HG02970 (cell line): ENCODE results near the gene DPH7.
"Not testable (repeated sequence)": the region's sequence is repeated elsewhere in the genome, so short reads cannot be mapped to it uniquely, and the experiment has no call there.

Experiments used
- ATAC-seq: cut with Tn5 transposase; IDR thresholded peaks from one replicate; pipeline ENCODE4 v1.9.1; 2021; ENCODE audit warnings: mild to moderate bottlenecking, moderate library complexity, moderate number of reproducible peaks; ENCODE audit not compliant: unreplicated experiment, low FRiP score

DPH7 gene

GRCh38 chr9:137581361-137582285 lies 2.9 kb upstream of the DPH7 start:
- ATAC-seq, result no peak

- no peak for ATAC-seq
Measured at GRCh38 chr9:137580954-137581322, 2.2 kb upstream of the DPH7 start.

DNA sequence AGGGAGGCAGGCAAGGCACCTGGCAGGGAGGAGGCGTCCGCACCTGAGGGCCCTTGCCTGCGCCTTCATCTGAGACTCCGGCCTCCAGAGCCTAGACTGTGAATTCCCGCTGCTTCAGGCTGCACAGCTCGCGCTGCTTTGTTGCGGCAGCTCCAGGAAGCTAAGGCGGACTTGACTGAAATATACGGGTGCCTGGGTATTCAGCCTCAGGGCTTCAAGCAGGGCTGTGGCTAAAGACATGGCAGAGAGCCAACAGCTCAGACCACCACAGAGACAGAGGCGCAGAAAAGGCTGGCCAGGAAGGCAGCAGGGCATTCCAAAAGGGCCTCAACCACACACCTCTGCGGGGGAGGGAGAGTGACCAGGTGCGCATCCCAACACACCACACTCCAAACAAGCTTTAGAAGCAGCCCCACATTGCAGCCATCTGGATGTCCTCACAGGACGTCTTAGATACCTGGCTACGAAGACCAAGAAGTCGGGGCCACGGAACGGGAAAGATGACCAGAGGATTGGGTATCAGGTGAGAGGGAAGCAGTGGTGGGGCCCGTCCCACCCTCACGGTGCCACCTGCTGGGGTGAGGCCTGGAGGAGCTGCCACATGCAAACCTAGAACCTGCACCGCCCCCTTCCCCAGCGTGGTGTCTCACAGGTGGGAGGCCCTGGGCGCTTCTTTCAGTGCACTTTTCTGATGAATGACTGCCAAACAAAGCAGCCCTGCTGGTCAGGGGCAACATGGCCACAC lies 1.7 kb upstream of the DPH7 start:
- no peak for ATAC-seq

DNA sequence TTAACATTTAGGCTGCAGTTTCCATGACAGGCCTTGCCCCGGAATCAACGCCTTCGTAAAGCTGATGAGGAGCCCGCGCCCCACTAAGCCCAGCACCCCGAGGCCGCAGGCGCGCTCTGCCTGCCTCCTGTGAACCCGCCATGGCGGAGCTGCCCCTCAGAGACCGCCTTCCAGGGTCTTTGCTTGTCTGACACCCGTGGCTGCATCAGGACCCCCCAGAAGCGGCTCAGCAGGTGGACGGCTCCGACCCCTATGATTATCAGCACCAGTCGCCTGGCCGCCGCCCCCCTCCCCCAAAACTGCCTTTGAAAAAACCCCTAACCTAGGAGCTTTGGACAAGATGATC lies 507 bp upstream of the DPH7 start:
- ATAC-seq, result no peak

- no peak for ATAC-seq
Measured at GRCh38 chr9:137575716-137576411, 2.9 kb downstream of the DPH7 start.

DNA sequence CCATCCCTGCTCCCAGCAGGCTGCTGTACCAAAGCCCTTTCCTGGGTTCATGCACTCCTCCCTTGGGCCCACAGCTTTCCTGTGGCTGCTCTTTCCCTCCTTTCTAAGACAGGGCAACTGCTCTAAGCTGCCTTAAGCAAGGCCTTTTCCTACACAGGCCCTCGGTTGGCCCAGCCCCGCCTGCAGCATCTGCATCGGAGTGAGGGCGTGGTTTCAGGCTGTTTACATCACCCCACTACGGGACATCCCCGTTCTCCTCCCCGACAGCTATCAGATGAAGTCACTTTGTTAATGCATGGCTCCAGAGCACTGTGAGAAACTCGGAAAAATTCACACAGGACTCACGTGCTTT lies 3.4 kb downstream of the DPH7 start:
- no peak for ATAC-seq

DNA sequence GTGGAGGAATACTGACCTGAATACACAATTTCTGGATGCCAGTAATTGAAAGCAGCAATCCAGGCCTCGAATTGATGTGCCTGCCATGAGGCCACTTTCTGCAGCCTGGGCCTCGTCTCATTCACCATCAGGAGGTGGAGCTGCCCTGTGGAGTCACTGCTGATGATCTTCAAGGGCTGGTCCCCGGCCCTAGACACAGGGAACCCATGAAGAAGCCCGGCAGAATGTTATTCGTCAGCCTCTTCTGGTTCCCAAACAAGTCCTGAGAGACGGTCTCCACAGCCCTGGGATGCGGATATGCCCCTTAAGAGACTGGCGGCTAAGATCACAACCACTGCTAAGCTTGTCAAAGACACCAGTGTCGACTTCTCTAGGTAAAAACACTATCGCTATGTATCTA lies 4.5 kb downstream of the DPH7 start:
- no peak for ATAC-seq

DNA sequence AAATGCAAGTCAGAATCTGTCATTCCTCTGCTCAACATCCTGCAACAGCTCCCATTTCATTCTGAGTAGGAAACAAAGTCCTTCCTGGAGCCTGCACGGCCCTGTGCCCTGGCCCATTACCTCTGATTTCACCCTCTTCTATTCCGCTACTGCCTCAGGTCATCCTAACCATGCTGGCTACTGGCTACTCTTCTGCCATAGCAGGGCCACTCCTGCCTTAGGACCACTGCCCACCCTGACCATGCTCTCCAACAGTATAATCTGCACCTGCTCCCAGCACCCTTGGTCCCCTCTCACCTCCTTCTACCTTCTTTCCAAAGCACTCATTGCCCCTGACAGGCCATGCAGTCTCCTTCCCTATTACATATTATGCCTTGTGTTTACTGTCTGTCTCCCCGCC lies 8.2 kb downstream of the DPH7 start:
- ATAC-seq, result no peak

GRCh38 chr9:137569609-137570203 lies 9.0 kb downstream of the DPH7 start:
- no peak for ATAC-seq

DNA sequence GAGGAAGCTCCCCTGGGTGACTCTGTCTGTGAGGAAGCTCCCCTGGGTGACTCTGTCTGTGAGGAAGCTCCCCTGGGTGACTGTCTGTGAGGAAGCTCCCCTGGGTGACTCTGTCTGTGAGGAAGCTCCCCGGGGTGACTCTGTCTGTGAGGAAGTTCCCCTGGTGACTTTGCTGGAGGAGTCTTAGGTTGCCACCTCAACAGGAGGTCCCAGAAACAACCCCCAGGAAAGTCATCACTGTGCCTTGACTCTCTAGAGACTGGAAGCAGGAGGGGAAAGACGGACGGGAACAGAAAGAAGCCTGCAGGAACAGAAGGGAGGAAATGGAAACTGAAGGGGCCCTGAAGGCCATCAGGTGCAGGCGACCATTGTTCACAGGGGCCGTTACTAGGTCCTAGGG lies 10.3 kb downstream of the DPH7 start:
- not testable (repeated sequence) for ATAC-seq

DNA sequence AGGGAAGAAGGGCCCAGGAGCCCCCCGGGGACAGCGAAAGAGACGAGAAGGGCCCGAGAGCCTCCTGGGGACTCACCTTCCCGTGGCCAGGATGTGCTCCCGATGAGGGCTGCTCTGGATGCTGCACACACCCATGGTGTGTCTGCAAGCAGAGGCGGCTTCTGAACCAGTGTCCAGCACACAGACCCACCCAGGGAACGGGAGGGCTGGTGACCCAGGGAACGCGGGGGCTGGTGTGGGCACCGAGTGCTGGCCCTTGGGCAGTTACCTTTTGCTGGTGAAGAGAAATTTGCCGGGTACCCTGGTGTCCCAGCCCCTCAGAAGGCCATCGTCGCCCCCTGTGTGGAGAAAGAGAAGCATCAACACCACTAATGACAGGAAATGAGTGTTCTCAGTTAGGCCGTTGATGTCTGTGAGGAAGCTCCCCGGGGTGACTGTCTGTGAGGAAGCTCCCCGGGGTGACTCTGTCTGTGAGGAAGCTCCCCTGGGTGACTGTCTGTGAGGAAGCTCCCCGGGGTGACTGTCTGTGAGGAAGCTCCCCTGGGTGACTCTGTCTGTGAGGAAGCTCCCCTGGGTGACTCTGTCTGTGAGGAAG lies 13.8 kb downstream of the DPH7 start:
- ATAC-seq, result no peak

DNA sequence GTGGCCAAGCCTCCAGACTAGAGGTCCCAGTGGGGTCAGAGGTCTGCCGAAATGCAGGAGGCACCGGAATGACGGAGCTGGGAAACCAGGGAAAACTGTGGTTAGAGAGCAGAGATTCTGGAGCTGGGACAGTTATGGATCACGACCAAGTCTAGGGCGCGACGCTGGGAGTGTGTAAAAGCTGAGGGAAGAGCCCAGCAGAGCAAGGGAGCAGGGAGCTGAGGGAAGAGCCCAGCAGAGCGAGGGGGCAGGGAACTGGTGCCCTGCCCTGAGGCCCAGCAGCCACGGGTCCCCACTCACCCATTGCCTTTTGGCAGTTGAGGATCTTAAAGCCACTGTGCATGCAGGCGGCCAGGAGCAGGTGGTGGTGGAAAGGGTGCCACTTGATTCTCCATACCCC lies 14.6 kb downstream of the DPH7 start:
- ATAC-seq, result no peak

- no peak for ATAC-seq
Measured at GRCh38 chr9:137558127-137558526, 20.6 kb downstream of the DPH7 start.

- ATAC-seq, result no peak
Measured at GRCh38 chr9:137556069-137556838, 22.5 kb downstream of the DPH7 start.

DNA sequence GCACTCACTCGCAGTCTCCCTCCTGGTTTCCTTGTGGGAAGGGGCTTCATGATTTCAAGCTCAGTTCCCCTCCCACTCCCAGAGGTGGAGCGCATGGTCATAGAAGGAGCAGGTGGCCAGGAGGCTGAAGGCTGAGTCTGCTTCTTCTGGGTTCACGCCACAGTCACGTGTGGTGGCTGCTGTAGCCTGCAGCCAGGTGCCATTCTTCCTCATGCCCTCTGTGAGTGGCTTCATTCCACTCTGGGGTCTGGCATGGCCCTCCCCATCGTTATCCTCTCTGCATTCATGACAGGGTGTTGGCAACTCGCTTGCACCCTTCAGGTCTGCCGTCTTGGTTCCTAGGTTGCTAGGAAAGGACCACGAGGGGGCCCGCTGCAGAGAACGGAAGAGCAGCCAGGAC lies 23.5 kb downstream of the DPH7 start:
- no peak for ATAC-seq

GRCh38 chr9:137554349-137554748 lies 24.4 kb downstream of the DPH7 start:
- ATAC-seq, result no peak

- ATAC-seq, result not testable (repeated sequence)
Measured at GRCh38 chr9:137553654-137554053, 25.1 kb downstream of the DPH7 start.

- ATAC-seq, result peak; percentile 13
Measured at GRCh38 chr9:137552022-137552768, 26.5 kb downstream of the DPH7 start.
